Spleen (tissue), 11 donors: ENCODE measurements around the gene KSR2. TPM values are rescaled to one million over a fixed set of nuclear protein-coding genes. Genes with fewer than 3 reads are reported as not detected.

Experiments
- DNase-seq: peaks from one replicate; pipeline ENCODE4 v3.0.0-alpha.2; 2020
- H3K27ac ChIP-seq, 8 donors: fragments of 200-600 bp; sonication (generic) in 7 of 8; 1 replicate in 4 of 8; 2 replicates in 4 of 8; pipeline versions ENCODE4 v1.5.0 to v1.8.0; 2016 to 2021; ENCODE audit warnings: inconsistent platforms in 4 of 8, mild to moderate bottlenecking in 4 of 8, moderate library complexity in 1 of 8
- H3K27me3 ChIP-seq, 7 donors: fragments of 200-600 bp; sonication (generic) in 6 of 7; replicated peaks in 1 of 7; 1 replicate in 4 of 7; 2 replicates in 3 of 7; pipeline versions ENCODE4 v1.5.0 to v1.8.0; 2016 to 2021; ENCODE audit warnings: inconsistent platforms in 3 of 7, mild to moderate bottlenecking in 1 of 7
- H3K36me3 ChIP-seq, 6 donors: fragments of 200-600 bp; sonication (generic) in 5 of 6; 1 replicate in 4 of 6; 2 replicates in 2 of 6; pipeline versions ENCODE4 v1.5.0 to v1.8.0; 2016 to 2021; ENCODE audit warnings: inconsistent platforms in 2 of 6
- H3K4me1 ChIP-seq, 6 donors: fragments of 200-600 bp; sonication (generic) in 5 of 6; 1 replicate in 3 of 6; 2 replicates in 3 of 6; pipeline versions ENCODE4 v1.5.0 to v1.8.0; 2016 to 2021; ENCODE audit warnings: inconsistent platforms in 3 of 6
- H3K4me3 ChIP-seq, 8 donors: fragments of 200-600 bp; sonication (generic) in 7 of 8; 1 replicate in 4 of 8; 2 replicates in 4 of 8; pipeline versions ENCODE4 v1.5.0 to v1.8.0; 2016 to 2021; ENCODE audit warnings: inconsistent platforms in 4 of 8, mild to moderate bottlenecking in 4 of 8, moderate library complexity in 2 of 8
- H3K9me3 ChIP-seq, 8 donors: fragments of 200-600 bp; sonication (generic) in 7 of 8; 1 replicate in 4 of 8; 2 replicates in 4 of 8; pipeline versions ENCODE4 v1.5.0 to v1.8.0; 2016 to 2021; ENCODE audit warnings: inconsistent platforms in 4 of 8
- POLR2A ChIP-seq, 3 donors: fragments of 450-650 bp; IDR thresholded peaks; one replicate each; pipeline ENCODE4 v1.5.1; 2017; ENCODE audit warnings: antibody characterized with exemption in 3 of 3, mild to moderate bottlenecking in 1 of 3
- POLR2AphosphoS5 ChIP-seq, 3 donors: sonication (generic); formaldehyde crosslinking; IDR thresholded peaks; one replicate each; pipeline ENCODE4 v1.5.1; 2017; ENCODE audit warnings: antibody characterized with exemption in 3 of 3
- WGBS, 5 donors: extraction: QIAGEN DNeasy Blood & Tissue Kit in 3 of 5; methylation state at CpG; one replicate each; pipeline versions ENCODE4 v1.1.5 to v1.1.7; 2013 to 2018; 5-methylcytosine and 5-hydroxymethylcytosine counted together
- intact Hi-C: fragments of 100-400 bp; cut with DNase I; formaldehyde crosslinking; loops from one replicate; pipeline ENCODE4 v1.15.0; 2023; ENCODE audit warnings: low total_unique reads
- polyA plus RNA-seq, 3 donors: library from polyadenylated mRNA; stranded (reverse); fragments of 200-250 nt; gene quantifications; one replicate each; pipeline ENCODE4 v1.2.1, GENCODE V29; 2013
- total RNA-seq, 7 donors: library from RNA; depleted of rRNA in 3 of 7; stranded (reverse); fragments of >200 nt in 3 of 7; fragmentation: NEBNext Ultra II Directional in 4 of 7; extraction: Animal tissue kit (Norgen Biotek cat#: 25700) in 4 of 7; gene quantifications; one replicate each; pipeline versions ENCODE4 v1.1.0 to v1.2.1, GENCODE V29; 2016 to 2021
- TF ChIP-seq, protein P1 (sequence below), 11 experiments: fragments of 200-600 bp in 7 of 11; fragments of 450-650 bp in 4 of 11; sonication (generic) in 4 of 11; IDR thresholded peaks in 8 of 11; conservative IDR thresholded peaks in 3 of 11; 1 replicate in 7 of 11; 2 replicates in 4 of 11; pipeline versions ENCODE4 v1.4.0 to v1.8.0; 2016 to 2021; ENCODE audit warnings: antibody characterized with exemption in 11 of 11, inconsistent platforms in 4 of 11, mild to moderate bottlenecking in 1 of 11
- donor health status: healthy with polysubstance abuse.
- donor health status: DM: no; HTN: no; CAD: no; lungs with moderate emphysema.
- donor health status: DM: no; HTN: no; CAD: no.
- donor health status: Bipolar disorder and iron deficiency.
- donor health status: healthy.
- donor health status: DM: no; HTN: no; CAD: no.
- donor health status: DM: yes; HTN: yes; CAD: no.

The KSR2 gene
- total and polyA plus RNA-seq, 10 donors: under 0.01 to 0.09 (median 0.02) TPM; not detected in 4

DNA sequence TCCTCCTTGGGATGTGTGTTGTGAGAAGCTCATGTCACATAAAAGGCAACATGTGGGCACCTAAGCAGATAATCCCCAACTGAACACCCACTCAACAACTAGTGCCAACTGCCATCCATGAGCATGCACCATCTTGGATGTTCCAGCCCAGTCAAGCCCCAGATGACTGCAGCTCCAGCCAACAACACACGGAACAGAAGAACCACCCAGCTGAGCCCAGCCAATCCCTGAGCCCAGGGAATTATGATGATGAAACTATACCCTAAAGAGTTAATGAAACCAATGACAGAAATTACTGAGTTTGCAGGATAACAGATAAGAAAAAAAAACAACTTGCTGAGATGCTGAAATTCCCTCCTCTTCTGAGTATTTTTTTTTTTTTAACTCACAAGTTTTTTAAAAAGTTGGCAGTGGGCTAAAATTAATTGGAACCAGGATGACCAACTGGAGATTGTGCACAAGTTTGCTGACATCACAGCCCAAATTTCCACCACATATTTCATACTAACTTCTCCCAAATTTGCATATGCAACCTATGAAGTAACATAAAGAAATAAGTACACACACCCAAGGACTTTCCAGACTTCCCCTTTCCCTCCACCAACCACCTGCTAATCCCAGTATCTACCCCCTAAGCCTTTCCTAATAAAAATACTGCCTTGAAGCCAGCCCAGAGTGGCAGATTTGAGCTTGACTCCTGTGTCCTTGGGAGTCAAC lies 124.5 kb downstream of the KSR2 start:
- peaks cover 0 to 16% (median 8%) of the 10 kb centered on the region in 8 donors for H3K9me3 ChIP-seq
- no peaks in the 10 kb centered on the region for H3K4me1 ChIP-seq
- 77 to 95% (median 90%) methylated on average over 1 of the region's 1 CpG for WGBS, 5 donors
- DNase-seq: no peak
- peaks cover 0 to 59% (median 6%) of the 10 kb centered on the region in 7 donors for H3K27me3 ChIP-seq
- TF ChIP-seq POLR2A (IDR thresholded peaks at IDR 0.05) (no peak), POLR2AphosphoS5 (IDR thresholded peaks at IDR 0.05) (no peak)
- TF ChIP-seq, protein P1, sequence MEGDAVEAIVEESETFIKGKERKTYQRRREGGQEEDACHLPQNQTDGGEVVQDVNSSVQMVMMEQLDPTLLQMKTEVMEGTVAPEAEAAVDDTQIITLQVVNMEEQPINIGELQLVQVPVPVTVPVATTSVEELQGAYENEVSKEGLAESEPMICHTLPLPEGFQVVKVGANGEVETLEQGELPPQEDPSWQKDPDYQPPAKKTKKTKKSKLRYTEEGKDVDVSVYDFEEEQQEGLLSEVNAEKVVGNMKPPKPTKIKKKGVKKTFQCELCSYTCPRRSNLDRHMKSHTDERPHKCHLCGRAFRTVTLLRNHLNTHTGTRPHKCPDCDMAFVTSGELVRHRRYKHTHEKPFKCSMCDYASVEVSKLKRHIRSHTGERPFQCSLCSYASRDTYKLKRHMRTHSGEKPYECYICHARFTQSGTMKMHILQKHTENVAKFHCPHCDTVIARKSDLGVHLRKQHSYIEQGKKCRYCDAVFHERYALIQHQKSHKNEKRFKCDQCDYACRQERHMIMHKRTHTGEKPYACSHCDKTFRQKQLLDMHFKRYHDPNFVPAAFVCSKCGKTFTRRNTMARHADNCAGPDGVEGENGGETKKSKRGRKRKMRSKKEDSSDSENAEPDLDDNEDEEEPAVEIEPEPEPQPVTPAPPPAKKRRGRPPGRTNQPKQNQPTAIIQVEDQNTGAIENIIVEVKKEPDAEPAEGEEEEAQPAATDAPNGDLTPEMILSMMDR (IDR thresholded peaks at IDR 0.05 in 8 of 11, conservative IDR thresholded peaks at IDR 0.05 in 3 of 11): no peak
- intact Hi-C loops: no loop called here
- H3K36me3 ChIP-seq: no peaks in the 10 kb centered on the region
- no peak overlapping the region for H3K4me3 ChIP-seq
- H3K27ac ChIP-seq: no peak overlapping the region

DNA sequence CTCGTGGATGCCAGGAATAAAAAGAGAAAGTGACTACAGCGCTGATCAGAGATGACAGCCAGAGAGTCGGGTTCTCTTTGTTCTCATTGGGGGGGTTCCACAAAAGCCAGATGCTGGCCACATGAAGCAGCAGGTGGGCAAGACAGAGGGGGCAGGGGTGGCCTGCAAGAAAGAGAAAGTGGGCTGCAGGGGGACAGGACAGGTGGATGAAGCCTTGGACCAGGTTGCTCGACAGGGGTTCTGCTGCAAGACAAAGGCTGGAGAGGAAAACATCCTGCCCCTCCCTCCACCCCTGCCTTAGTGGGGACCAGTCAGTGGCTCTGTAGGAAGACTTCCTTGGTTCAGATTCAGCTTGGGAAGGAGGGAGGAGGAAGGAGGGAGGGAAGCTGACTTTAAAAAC lies 126.2 kb downstream of the KSR2 start:
- Histone ChIP-seq H3K27me3 (peaks cover 0 to 56% (median 6%) of the 10 kb centered on the region in 7 donors), H3K36me3 (no peaks in the 10 kb centered on the region), H3K4me1 (no peaks in the 10 kb centered on the region), H3K27ac (no peak overlapping the region), H3K4me3 (no peak overlapping the region), H3K9me3 (peaks cover 0 to 16% (median 8%) of the 10 kb centered on the region in 8 donors)
- 44 to 60% (median 49%) methylated on average over 4 of the region's 4 CpGs for WGBS, 5 donors
- TF ChIP-seq, protein P1 (IDR thresholded peaks at IDR 0.05 in 8 of 11, conservative IDR thresholded peaks at IDR 0.05 in 3 of 11): no peak
- TF ChIP-seq POLR2A (IDR thresholded peaks at IDR 0.05): no peak
- no peak for TF ChIP-seq POLR2AphosphoS5 (IDR thresholded peaks at IDR 0.05)
- intact Hi-C loops: no loop called here
- no peak for DNase-seq

DNA sequence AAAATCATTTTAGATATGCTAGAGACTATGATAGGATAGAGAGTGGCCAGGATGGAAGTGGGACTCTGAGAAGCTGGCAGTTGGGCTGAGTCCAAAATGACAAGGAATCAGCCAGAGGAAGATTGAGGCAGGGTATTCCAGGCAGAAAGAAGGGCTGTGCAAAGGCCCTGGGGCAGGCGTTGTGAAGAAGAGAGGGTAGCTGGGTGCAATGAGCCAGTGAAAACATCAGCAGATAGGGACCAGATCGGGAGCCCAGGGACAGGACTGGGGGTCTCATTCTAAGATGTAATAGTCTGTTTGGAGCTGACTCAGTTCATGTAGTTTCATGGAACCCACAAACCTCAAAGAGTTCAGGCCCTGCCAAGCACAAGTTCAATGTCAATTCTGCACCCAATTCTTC lies 126.6 kb downstream of the KSR2 start:
- peaks cover 0 to 2% (median 0%) of the 10 kb centered on the region in 6 donors for H3K4me1 ChIP-seq
- no peak overlapping the region for H3K27ac ChIP-seq
- H3K4me3 ChIP-seq: no peak overlapping the region
- 82 to 94% (median 84%) methylated on average over 2 of the region's 2 CpGs for WGBS, 5 donors
- DNase-seq: no peak
- intact Hi-C loops: no loop called here
- no peak for TF ChIP-seq POLR2AphosphoS5 (IDR thresholded peaks at IDR 0.05)
- TF ChIP-seq, protein P1 (IDR thresholded peaks at IDR 0.05 in 8 of 11, conservative IDR thresholded peaks at IDR 0.05 in 3 of 11): no peak
- no peak for TF ChIP-seq POLR2A (IDR thresholded peaks at IDR 0.05)
- H3K27me3 ChIP-seq: peaks cover 0 to 56% (median 4%) of the 10 kb centered on the region in 7 donors
- H3K9me3 ChIP-seq: peaks cover 0 to 16% (median 8%) of the 10 kb centered on the region in 8 donors
- H3K36me3 ChIP-seq: no peaks in the 10 kb centered on the region

DNA sequence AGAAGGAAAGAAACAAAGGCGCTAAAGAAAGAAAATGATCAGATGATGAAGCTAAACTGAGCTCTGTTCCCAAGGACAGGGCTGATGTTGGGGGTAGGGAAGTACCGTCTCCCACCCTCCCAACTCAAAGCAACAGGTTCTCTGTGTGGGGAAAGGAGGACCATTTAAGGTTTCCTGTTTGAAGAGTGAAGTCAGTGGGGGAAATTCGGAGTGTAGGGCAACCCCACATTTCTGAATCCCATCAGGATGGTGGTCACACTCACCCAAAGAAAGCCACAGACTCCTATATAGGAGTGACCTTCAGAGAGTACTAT lies 131.1 kb downstream of the KSR2 start:
- peaks cover 0 to 56% (median 4%) of the 10 kb centered on the region in 7 donors for H3K27me3 ChIP-seq
- no peaks in the 10 kb centered on the region for H3K36me3 ChIP-seq
- intact Hi-C loops: loop anchor here (2.0 kb wide), 2 partner anchors 471 to 627 kb away; no protein-coding TSS in a partner anchor
- H3K4me1 ChIP-seq: peaks cover 0 to 8% (median 1%) of the 10 kb centered on the region in 6 donors
- no peak overlapping the region for H3K27ac ChIP-seq
- no peak overlapping the region for H3K4me3 ChIP-seq
- H3K9me3 ChIP-seq: no peaks in the 10 kb centered on the region
- DNase-seq: no peak
- no peak for TF ChIP-seq POLR2AphosphoS5 (IDR thresholded peaks at IDR 0.05)
- 53 to 60% (median 57%) methylated on average over 3 of the region's 3 CpGs for WGBS, 5 donors
